HG02610 (cell line): ENCODE results near the gene TMEM88.

Experiments used
- ATAC-seq: cut with Tn5 transposase; IDR thresholded peaks from one replicate; pipeline ENCODE4 v1.9.1; 2021; ENCODE audit warnings: mild to moderate bottlenecking, moderate library complexity; ENCODE audit not compliant: unreplicated experiment

TMEM88 gene

DNA sequence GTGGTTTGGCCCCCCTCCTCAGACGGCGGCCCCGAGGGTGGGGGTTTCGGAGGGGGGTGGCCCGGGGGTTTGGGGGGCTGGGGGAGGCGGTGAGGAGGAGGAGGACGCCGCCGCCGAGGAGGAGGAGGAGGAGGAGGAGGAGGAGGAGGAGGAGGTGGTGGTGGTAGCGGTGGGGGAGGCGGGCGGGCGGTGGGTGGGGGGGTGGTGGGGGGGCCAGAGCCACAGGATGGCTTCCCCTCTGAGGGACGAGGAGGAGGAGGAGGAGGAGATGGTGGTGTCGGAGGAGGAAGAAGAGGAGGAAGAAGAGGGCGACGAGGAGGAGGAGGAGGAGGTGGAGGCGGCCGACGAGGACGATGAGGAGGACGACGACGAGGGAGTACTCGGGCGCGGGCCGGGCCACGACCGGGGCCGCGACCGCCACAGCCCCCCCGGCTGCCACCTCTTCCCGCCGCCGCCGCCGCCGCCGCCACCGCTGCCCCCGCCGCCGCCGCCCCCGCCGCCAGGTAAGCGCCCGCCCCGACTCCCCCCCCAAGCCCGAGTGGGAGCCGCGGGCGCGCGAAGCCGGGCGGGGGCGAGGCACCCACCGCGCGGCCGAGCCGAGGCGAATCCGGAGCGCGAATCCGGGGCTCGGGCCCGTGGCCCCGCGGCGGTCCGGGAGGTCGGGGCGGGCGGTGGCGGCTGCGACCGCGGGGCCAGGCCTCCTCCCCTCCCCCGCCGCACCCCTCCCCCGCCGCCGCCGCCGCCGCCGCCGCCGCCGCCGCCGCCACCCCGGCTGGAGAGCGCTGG is 29.9 kb downstream of the TMEM88 start:
- ATAC-seq = no peak

DNA sequence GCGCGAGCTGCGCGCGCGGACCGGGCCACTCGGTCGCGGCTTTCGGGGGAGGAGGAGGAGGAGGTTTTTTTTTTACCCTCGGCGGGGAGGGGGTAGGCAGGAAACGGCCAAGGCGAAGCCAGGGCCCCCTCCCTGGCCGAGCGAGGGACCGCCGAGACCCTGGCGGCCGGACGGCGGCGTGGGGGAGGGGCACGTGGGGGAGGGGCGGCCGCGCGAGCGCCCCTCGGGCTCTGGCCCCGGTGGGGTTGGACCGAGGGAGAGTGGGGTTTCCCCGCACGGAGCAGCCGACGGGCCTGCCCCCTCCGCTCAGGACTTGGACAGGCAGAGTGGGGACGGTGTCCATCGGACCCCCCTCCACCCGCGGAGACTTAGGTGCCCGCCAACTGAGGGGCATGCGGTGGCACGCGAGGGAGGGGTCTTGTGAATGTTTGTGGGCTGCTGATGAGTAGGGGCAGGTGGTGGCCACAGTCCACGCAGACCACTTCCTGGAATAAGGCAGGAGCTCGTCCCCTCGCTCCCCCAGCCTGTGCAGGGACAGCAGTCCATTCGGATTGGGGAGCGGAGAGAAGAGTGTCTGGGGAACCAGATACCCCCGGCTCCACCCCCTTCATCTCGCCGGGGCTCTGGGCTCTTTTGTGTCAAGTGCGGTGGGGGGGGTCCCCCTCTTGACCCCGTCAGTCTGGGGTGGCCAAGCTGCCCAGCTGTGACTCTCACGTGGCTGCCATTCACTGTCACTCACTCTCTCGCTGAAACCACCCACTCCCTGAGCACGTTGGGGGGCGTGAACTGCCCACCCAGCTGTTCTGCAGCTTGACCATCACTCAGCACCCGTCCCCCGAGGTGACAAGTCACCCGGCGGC is 30.7 kb downstream of the TMEM88 start:
- no peak for ATAC-seq

DNA sequence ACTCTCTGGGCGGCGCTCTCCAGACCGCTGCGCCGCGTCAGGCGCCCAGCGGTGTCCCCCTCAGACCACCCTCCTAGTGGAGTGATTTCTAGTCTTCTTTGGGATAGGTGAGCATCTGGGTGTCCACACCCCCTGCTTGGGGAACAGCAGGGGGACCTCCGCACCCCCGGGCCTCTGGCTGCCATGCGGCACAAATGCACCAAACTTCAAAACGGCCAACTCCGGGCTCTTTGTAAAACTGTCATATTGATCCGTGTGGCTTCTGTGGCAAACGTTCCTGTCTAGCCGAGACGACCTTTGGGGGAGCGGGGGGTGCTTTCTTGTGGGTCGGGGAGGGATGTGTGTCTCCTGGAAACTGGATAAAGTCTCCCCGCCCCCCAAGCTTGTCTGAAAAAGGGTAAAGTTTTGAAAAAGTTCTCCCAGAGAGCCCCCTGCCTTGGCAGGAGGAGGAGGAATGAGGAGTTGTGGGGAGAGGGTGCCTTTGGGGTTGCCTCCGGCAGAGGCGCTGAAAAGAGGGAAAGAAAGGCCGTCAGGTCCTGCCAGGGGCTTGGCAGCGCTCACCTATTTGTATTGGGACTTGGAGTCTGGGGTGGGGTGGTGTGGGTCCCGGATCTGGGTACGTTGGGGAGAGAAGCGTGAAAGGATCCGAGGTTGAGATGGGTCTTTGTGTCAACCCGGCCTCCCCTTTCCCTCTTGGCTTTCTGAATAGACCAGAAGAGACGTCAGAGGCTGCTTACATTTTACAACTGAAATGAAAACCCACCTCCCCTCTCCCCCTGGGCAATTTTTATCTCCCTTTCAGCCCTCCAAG is 31.6 kb downstream of the TMEM88 start:
- no peak for ATAC-seq

DNA sequence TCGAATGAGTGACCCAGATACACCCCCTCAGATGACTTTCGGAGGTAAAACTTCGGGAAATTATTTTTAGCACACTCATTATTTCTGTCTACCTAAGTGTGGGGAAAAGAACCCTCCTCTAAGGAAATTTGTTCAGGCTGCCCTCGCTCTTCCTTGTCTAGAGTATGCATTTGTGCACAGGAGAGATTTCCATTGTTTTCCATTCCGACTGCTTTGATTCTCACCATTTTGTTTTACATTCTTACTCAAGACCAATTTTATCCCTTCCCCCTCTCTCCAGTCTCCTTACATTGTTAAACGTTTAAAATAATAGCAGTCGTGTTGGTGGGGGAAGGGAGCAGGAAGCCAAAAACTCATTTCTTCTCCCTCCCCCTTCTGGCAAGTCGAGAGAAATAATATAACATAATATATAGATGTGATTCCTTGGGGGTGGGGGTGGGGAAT is 32.2 kb downstream of the TMEM88 start:
- ATAC-seq = no peak

DNA sequence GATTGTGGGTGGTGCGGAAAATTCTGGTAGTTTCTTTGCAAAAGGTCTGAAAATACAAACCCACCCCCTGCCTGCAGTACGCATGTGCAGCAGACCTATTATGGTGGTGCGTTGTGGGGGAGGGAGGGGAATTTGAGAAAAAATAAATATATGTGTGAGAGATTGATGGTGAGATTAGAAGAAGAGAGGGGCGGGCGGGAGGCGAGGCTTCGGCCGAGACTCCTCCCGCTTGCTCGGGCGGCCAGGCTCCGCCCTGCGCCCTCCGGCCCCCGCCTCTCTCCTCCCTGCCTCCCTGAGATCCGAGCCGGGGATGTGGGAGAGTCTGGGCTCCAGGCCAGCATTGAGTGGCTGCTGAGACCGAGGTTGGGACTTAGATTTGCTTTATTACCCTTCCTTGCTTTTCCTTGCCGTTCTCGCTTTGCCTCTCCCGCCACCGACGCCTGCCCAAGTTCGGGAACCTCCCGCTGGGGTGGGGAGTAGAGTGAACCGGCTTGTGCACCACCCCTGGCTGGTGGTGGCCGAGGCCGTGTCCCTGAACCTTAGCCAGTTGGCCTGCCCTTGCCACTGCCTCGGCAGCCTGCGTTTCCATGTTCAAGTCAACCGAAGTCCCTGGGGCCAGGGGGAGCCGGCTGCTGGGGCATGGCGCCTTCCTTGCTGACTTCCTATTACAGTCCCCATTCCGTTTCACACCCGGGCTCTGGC is 32.8 kb downstream of the TMEM88 start:
- ATAC-seq = peak; percentile 58

DNA sequence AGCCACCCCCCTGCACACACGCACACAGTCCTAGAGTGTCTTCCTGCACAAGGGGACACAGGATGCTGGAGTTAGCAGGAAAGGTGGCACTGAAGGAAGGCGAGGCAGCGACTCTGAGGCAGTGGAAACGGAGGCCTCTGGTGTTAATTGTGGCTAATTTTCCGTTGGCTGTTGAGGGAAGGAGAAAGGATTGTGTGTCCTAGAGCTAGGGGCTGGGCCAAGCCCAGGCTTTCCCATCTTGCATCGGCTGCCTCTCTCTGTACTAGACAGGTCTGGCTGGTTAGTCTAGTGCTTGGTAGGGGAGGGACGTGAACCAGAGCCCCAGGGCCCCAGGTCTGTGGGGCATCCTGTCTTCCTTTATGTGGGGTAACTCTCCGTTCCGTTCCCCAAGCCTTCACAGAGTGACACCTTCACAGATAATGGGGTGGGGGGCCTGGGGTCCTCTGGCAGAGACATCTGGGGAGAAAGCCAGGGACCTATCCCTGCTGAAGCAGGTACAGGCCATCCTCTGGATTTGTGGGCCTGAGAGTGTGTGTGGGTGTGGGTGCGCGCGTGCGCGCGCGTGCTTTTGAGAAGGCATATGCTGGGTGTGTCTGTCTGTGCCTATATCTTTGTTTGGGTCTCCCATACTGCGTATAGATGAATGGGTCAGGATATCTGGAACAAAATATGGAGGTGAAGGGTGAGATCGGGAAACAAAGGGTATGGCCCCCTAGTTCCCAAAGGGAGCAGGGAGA is 33.5 kb downstream of the TMEM88 start, which contains the start of gene CHD3:
TSS of gene CHD3 (plus strand) at position 606 of the 737 bp plus-strand sequence. CDS start 212 bp downstream, outside the sequence.
- ATAC-seq = peak; percentile 4

DNA sequence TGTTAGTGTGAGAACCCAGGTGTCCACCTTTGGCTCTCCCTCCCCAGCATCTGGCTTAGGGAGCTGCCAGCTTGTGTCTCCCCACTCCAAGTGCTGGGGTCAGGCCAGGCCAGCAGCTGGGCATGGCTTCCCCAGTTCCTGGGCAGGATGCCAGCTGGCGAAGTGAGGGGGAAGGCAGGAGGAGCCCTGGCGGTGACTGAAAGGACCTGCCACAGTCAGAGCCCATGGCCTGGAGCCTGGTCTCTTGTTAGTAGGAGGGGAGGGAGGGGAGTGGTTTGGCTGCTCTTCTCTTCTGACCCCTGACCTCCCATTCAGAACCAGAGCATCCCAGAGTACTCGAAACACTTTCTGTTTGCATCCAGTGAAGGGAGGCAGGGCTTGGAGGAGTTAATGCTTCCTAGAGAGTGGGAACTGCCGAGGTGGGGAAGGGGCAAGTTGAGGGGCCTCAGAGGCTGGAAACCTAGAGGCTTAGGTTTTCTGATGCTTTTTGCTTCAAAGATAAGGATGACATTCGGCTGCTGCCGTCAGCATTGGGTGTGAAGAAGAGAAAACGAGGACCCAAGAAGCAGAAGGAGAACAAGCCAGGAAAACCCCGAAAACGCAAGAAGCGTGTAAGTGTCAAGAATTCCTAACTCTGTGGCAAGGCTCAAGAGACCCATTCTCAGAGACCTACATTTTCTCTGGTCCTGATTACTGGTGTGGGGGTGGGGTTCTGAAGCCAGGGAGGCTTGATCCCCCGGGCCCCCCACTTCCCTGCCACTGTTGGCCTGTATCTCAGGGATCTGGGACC is 34.5 kb downstream of the TMEM88 start:
- no peak for ATAC-seq

DNA sequence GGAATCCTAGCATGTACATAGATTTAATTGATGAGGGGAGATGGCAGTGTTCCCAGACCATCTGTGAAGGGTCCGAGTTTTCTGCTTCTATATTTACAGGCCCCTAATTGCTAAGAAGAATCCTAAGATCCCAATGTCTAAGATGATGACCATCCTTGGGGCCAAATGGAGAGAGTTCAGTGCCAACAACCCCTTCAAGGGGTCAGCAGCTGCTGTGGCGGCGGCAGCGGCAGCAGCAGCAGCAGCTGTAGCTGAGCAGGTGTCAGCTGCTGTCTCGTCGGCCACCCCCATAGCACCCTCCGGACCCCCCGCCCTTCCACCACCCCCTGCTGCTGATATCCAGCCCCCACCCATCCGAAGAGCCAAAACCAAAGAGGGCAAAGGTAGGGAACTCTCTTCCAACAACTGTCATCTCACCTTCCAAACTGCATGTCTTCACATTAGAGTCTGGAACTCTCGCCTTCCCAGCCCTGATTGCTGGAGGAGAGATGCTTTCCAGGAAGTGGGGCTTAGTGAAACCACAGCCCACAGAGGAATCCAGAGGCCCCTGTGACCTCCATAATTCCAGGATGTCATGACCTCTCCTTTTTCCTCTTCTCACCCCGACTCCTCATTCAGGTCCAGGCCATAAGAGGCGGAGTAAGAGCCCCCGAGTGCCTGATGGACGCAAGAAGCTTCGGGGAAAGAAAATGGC is 38.5 kb downstream of the TMEM88 start:
- no peak for ATAC-seq

DNA sequence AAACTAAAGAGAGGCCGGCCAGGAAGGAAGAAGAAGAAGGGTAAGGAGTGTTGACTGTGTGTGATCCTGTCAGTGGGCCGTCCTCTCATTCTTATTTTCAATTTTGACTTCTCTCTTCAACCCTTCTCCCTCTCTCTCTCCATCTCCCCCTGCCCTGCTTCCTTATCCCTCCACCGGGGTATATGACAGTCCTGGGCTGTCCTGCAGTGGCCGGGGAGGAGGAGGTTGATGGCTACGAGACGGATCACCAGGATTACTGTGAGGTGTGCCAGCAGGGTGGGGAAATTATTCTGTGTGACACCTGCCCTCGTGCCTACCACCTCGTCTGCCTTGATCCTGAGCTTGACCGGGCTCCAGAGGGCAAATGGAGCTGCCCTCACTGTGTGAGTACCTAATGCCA is 39.4 kb downstream of the TMEM88 start:
- ATAC-seq = no peak

DNA sequence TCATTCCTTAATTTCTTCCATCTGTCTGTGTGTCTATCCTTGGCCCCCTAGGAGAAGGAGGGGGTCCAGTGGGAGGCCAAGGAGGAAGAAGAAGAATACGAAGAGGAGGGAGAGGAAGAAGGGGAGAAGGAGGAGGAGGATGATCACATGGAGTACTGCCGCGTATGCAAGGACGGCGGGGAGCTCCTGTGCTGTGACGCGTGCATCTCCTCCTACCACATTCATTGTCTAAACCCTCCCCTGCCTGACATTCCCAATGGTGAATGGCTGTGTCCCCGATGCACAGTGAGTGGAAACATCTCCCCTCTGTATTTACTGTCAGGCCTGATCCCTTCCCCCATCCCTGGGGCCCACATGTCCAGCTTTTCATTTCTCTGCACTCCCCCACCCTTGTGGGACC is 40.0 kb downstream of the TMEM88 start:
- no peak for ATAC-seq

DNA sequence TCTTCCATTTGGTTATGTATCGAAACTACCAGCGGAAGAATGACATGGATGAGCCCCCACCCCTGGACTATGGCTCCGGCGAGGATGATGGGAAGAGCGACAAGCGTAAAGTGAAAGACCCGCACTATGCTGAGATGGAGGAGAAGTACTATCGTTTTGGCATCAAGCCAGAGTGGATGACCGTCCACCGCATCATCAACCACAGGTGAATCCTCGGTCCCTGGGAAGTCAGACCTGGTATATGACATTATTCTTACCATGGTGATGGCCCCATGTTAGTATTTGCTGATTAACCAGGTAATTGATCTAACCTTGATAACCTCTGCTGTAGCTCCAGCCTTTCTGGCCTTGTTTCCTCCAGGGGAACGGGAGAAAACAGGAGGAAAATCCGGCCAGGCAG is 42.2 kb downstream of the TMEM88 start:
- no peak for ATAC-seq

DNA sequence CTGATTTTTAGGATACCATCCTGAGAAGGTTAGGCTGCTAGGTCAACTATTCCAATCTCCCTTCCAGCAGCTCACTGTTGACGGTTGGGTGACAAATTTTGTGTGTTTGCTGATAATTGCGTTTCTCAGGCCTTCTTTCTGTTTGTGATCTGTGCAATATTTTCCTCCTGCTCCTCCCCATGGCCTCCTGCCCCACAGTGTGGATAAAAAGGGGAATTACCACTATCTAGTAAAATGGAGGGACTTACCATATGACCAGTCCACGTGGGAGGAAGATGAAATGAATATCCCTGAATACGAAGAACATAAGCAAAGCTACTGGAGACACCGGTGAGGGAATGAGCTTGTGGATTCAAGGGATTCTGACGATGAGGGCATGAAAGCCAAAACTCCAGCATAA is 42.9 kb downstream of the TMEM88 start:
- no peak for ATAC-seq

DNA sequence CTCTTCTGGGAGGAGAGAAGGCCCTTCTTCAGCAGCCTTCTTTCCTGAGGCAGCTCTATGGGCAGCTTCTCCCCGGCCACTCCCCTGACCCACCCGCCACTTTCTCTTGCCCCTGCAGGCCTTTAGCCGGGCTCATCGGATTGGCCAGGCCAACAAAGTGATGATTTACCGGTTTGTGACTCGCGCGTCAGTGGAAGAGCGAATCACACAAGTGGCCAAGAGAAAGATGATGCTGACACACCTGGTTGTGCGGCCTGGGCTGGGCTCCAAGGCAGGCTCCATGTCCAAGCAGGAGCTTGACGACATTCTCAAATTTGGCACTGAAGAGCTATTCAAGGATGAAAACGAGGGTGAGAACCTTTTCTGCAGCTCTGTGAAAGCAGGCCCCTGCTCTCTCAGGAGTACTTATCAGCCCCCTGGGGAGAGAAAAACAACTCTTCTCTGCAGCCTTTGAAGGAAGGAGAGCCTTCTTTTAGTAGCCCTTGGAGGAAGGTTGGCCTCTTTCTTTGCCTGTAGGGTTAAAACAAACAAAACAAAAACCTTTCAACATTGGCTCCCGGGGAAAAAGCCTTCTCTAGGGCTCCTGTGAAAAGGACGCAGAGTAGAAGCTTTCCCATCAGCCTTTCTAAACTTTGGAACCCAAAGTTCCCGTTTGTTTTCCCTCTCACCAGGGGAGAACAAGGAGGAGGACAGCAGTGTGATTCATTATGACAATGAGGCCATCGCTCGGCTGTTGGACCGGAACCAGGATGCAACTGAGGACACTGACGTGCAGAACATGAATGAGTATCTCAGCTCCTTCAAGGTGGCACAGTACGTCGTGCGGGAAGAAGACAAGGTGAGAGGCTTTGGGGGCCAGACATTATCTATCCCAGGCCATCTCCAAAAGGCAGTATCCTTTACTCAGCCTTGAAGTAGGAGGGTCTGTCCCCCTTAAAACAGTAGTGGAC is 48.6 kb downstream of the TMEM88 start:
- ATAC-seq = no peak
